ENCODE data around the gene CLCNKA. TPM values are rescaled to one million over a fixed set of nuclear protein-coding genes. Genes with fewer than 3 reads are reported as not detected.

Gene CLCNKA
- total RNA-seq, 1 experiment from 2014 or later, result 0.10 TPM

DNA sequence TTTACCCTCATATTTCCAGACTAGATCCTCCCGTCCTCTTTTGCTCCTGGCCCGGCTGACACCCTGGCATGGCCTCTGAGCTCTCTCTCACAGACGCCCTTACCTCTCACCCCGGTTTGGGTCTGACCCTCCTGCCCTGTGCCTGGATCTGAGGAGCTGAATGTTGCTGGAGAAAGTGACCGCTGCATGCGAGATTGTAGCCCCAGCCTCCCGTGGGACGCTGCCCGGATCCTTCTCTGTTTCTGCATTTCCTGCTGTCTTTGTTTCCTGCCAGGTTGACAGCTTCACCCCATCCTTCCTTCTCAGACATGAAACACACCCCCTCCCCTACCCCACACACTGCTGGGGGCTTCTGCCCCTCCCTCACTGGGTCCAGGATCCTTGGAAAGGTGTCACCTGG lies 42.1 kb downstream of the CLCNKA start:
- no peak overlapping the region for H3K9ac ChIP-seq (ENCODE audit: low read length)
- ChIA-PET RAD21 (ENCODE audit: low non-redundant PET in 1 of 2, low total read pairs in 2 of 2, uncharacterized antibody in 2 of 2, unreplicated experiment in 2 of 2) (no interaction called here), CTCF (interaction anchor here (1.7 kb wide), 1 partner anchor 9 kb away, joined by 5 read pairs; the partner anchor contains the start of gene FAM131C), POLR2A (no interaction called here)
- intact Hi-C loops (cut with micrococcal nuclease), result no loop called here
- H3K4me3 ChIP-seq (replicated peaks in 1 of 2; ENCODE audit: low read depth in 1 of 2, low read length in 2 of 2), result no peak overlapping the region
- TF ChIP-seq SRF (IDR thresholded peaks at IDR 0.05; ENCODE audit: low read depth), result no peak
- no peak for TF ChIP-seq POLR2AphosphoS5 (IDR thresholded peaks at IDR 0.05; ENCODE audit: low read depth, low read length)
- TF ChIP-seq EGR1 (IDR thresholded peaks at IDR 0.05; ENCODE audit: low read depth), result no peak
- no peak for TF ChIP-seq RAD21 (IDR thresholded peaks at IDR 0.05; ENCODE audit: low read depth)
- no peak for TF ChIP-seq JUND (IDR thresholded peaks at IDR 0.05)
- H3K27me3 ChIP-seq (ENCODE audit: insufficient read depth, low read length), result no peaks in the 10 kb centered on the region
- no peak overlapping the region for H3K27ac ChIP-seq (ENCODE audit: low read depth, low read length)
- H3K9me2 ChIP-seq (ENCODE audit: insufficient read depth), result no peaks in the 10 kb centered on the region
- no TSS peak for BruUV-seq (replicated peaks)
- no peak overlapping the region for H2AFZ ChIP-seq (ENCODE audit: low read depth, low read length, poor library complexity, severe bottlenecking)
- H3K36me3 ChIP-seq (ENCODE audit: control insufficient read depth in 1 of 2, insufficient read depth in 2 of 2, low read length in 2 of 2), result no peaks in the 10 kb centered on the region
- no peaks in the 10 kb centered on the region for H4K20me1 ChIP-seq (ENCODE audit: insufficient read depth)
- no peak overlapping the region for H3K4me2 ChIP-seq (ENCODE audit: low read length)
- no peaks in the 10 kb centered on the region for H3K79me2 ChIP-seq (ENCODE audit: insufficient read depth, low read length)
- H3K4me1 ChIP-seq (ENCODE audit: control insufficient read depth in 1 of 2, insufficient read depth in 2 of 2, low read length in 2 of 2), result peaks cover 5 to 9% of the 10 kb centered on the region in 2 experiments; a peak in 3 of 4 replicates
- H3K9me3 ChIP-seq (ENCODE audit: control insufficient read depth in 1 of 2, insufficient read depth in 1 of 2, low read depth in 1 of 2, low read length in 2 of 2), result no peaks in the 10 kb centered on the region
- DNase-seq (ENCODE audit: low read depth, low spot score), result no peak
- ATAC-seq, result no peak

DNA sequence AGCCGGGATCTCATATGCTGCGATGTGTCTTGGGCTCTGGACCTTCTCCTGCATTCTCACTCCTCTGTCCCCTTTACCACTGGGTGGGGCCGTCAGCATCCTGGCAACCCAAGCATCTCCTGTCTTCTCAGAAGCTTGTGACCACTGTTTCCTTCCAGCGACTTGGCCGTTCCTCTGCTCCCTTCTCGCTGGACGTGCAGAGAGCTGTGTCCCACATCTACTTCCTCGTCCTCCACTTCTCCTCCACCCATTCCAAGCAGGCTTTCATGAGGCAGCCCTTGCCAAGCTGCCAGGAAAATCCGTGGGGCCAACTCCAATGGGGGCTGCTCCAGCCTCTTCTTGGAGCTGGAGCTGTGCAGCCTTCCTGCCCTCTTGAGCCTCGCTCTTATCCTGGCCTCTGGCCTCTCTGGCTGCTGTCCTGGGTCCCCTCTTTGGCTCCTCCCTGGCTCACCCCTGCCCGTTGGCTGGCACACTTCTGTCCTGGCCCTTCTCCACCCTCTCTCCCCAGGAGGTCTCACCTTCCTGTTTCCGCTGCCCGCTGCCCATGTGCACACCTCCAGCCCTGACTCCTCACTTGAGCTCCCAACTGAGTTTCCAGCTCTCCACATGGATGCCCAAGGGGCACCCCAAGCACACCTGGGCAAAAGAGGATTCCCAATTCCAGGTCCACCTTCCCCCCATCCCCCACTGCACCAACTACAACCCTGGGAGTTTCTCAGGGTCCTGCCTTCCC lies 42.9 kb downstream of the CLCNKA start:
- CTCF ChIA-PET, result interaction anchor here (1.7 kb wide), 1 partner anchor 9 kb away, joined by 5 read pairs; the partner anchor contains the start of gene FAM131C
- TF ChIP-seq CEBPB (IDR thresholded peaks at IDR 0.05; ENCODE audit: low read depth), result no peak
- TF ChIP-seq CBX3 (IDR thresholded peaks at IDR 0.05; ENCODE audit: low read depth), result no peak
- no peak for TF ChIP-seq FOSL1 (IDR thresholded peaks at IDR 0.05; ENCODE audit: low read depth)
- TF ChIP-seq SIN3A (IDR thresholded peaks at IDR 0.05; ENCODE audit: low read depth), result no peak
- no peak overlapping the region for H3K9ac ChIP-seq (ENCODE audit: low read length)
- no peaks in the 10 kb centered on the region for H3K9me3 ChIP-seq (ENCODE audit: control insufficient read depth in 1 of 2, insufficient read depth in 1 of 2, low read depth in 1 of 2, low read length in 2 of 2)
- no TSS peak for BruUV-seq (replicated peaks)
- DNase-seq (ENCODE audit: low read depth, low spot score) (no peak), ATAC-seq (peak; percentile 9; the same call in 1 of the 2 replicates)
- H3K79me2 ChIP-seq (ENCODE audit: insufficient read depth, low read length), result no peaks in the 10 kb centered on the region
- intact Hi-C loops (cut with micrococcal nuclease), result no loop called here
- no peaks in the 10 kb centered on the region for H4K20me1 ChIP-seq (ENCODE audit: insufficient read depth)
- POLR2A ChIA-PET, result no interaction called here
- H3K4me3 ChIP-seq (replicated peaks in 1 of 2; ENCODE audit: low read depth in 1 of 2, low read length in 2 of 2), result no peak overlapping the region
- no peak overlapping the region for H3K27ac ChIP-seq (ENCODE audit: low read depth, low read length)
- H3K36me3 ChIP-seq (ENCODE audit: control insufficient read depth in 1 of 2, insufficient read depth in 2 of 2, low read length in 2 of 2), result no peaks in the 10 kb centered on the region
- H3K4me1 ChIP-seq (ENCODE audit: control insufficient read depth in 1 of 2, insufficient read depth in 2 of 2, low read length in 2 of 2), result peaks cover 5 to 9% of the 10 kb centered on the region in 2 experiments; a peak in 3 of 4 replicates
- no peak overlapping the region for H3K4me2 ChIP-seq (ENCODE audit: low read length)
- no peak overlapping the region for H2AFZ ChIP-seq (ENCODE audit: low read depth, low read length, poor library complexity, severe bottlenecking)
- RAD21 ChIA-PET (ENCODE audit: low non-redundant PET in 1 of 2, low total read pairs in 2 of 2, uncharacterized antibody in 2 of 2, unreplicated experiment in 2 of 2), result no interaction called here
- H3K27me3 ChIP-seq (ENCODE audit: insufficient read depth, low read length), result no peaks in the 10 kb centered on the region
- no peaks in the 10 kb centered on the region for H3K9me2 ChIP-seq (ENCODE audit: insufficient read depth)
